RKO (cell line): ENCODE data around the gene KYAT1.
"Not testable (repeated sequence)": the region's sequence is repeated elsewhere in the genome, so short reads cannot be mapped to it uniquely, and the experiment has no call there.

ENCODE experiments used
- DNase-seq: peaks from one replicate; pipeline ENCODE4 v3.0.0-alpha.2; 2016; ENCODE audit warnings: low spot score

KYAT1 gene

GRCh38 chr9:128818099-128818838 lies 63.5 kb downstream of the KYAT1 start, which contains the start of gene ENDOG:
Gene ENDOG, plus strand, starts transcription at chr9:128818500. Its CDS starts 185 bp downstream, at chr9:128818685.
- peak; percentile 99 for DNase-seq

DNA sequence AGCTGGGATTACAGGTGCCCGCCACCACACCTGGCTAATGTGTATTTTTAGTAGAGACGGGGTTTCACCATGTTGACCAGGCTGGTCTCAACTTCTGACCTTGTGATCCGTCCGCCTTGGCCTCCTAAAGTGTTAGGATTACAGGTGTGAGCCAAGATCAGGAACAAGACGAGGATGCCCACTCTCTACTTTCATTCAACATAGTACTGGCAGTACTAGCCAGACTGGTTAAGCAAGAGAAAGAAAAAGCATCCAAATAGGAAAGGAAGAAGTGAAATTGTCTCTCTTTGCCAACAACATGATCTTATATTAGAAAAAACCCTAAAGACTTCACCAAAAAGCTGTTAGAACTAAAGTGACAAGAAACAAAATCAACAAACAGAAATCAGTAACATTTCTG lies 70.9 kb downstream of the KYAT1 start:
- DNase-seq: no peak

DNA sequence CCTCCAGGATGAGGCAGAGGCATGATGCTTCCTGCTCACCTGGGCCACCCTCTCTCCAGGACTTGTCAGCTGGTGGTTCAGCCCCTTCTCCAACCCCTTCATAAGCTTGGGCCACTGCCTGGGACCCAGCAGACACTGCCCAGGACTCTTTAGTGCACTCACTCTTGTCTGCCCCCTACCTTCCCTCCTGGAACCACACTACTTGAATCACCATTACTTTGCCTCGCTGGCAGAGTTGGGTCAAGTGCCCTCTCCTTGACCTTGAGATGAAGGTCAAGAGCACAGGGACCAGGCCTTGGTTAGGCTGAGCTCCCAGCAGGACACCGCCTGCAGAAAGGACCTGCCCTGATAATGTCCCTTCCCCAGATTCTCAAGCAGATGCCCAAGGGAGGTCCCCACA lies 71.9 kb downstream of the KYAT1 start:
- DNase-seq: no peak

GRCh38 chr9:128809036-128809599 lies 72.6 kb downstream of the KYAT1 start:
- no peak for DNase-seq

- no peak for DNase-seq
These were observed 73.2 kb downstream of the KYAT1 start for GRCh38 chr9:128808543-128808942.

- DNase-seq: no peak
These were observed 73.9 kb downstream of the KYAT1 start for GRCh38 chr9:128807827-128808226.

DNA sequence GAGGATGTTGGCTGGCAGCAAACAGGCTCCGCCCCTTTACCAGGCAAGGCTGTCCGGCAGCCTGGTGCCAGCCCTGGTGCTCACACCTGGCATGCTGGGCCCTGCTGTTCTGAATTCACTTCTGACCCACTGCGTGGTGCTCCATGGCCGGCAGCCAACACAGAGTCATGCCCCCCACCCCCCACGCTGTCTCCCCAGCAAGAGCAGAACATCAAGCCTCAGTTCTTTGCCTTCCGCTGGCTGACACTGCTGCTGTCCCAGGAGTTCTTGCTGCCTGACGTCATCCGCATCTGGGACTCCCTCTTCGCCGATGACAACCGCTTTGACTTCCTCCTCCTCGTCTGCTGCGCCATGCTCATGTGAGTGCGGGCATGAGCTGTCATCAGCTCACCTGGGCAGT lies 76.1 kb downstream of the KYAT1 start:
- DNase-seq: no peak

- no peak for DNase-seq
These were observed 79.3 kb downstream of the KYAT1 start for GRCh38 chr9:128802482-128802881.

- DNase-seq: no peak
These were observed 81.7 kb downstream of the KYAT1 start for GRCh38 chr9:128800061-128800460.

DNA sequence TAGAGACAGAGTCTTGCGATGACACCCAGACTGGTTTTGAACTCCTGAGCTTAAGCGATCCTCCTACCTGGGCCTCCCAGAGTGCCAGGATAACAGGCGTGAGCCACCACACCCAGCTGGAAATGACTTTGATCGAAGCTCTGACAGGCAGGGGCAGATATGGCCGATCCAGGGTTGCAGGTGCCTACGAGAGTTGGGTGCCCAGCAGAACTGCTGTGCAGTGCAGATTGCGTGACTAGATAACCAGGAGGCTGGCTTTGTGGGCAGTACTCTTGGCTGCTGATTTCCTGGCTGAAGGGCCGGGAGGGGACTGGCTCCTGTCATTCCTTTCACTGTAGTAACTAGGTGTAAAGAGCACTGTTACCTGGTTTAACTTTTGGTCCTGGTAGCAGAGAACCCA lies 82.9 kb downstream of the KYAT1 start:
- no peak for DNase-seq

- not testable (repeated sequence) for DNase-seq
These were observed 86.8 kb downstream of the KYAT1 start for GRCh38 chr9:128794961-128795360.

DNA sequence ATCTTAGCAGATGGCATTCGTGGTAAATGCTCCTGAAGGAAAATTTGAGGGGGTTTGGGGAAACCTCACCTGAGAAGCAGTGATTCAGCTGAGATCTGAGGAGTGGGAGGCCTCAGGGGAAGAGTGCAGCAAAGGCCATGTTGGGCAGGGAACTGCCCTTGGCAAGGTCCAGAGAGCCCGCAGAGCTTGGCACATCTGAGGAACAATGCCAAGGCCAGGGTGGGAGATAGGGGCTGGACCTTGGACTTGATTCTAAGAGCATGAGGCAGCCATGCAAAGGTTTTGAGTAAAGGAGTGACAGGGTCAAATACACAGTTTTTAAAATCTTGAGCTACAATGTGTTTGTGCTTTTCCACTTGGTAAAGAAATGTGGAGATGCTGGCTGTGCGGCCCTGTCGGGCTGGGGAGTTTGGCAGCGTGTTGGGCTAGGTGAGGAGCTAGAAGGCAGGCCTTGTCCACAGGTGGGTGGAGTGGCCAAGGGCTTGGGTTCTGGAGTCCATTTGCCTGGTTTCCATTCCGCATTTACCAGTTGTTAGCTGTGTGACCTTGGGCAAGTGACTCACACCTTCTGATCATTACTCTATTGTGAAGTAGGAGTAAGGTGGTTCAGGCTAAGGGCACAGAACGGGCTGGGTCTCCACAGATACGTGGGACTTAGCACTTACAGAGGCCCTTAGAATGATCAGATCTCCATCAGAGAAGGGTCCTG lies 88.6 kb downstream of the KYAT1 start:
- DNase-seq: no peak

- DNase-seq: no peak
These were observed 89.6 kb downstream of the KYAT1 start for GRCh38 chr9:128792134-128792533.

DNA sequence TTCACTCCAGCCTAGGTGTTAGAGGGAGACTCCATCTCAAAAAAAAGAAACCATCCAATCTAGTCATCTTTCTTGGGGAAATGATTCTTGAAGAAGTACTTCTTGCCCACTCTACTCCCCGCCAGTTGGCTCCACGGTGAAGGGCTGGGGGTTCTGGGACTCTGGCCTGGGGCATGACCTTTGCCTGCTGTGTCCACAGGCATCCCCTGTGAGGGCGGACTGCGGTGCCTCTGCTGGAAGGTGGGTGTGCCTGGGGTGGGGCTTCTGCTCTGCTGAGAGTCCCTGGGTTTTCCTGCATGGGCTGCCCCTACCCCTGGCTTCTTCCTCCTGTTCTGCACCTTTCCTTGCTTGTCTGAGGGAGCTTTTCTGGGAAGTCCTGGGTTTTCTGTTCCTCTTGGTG lies 91.2 kb downstream of the KYAT1 start:
- no peak for DNase-seq

- DNase-seq: no peak
These were observed 93.3 kb downstream of the KYAT1 start for GRCh38 chr9:128788445-128788844.

- peak; percentile 55 for DNase-seq
These were observed 94.1 kb downstream of the KYAT1 start for GRCh38 chr9:128787659-128788058.

DNA sequence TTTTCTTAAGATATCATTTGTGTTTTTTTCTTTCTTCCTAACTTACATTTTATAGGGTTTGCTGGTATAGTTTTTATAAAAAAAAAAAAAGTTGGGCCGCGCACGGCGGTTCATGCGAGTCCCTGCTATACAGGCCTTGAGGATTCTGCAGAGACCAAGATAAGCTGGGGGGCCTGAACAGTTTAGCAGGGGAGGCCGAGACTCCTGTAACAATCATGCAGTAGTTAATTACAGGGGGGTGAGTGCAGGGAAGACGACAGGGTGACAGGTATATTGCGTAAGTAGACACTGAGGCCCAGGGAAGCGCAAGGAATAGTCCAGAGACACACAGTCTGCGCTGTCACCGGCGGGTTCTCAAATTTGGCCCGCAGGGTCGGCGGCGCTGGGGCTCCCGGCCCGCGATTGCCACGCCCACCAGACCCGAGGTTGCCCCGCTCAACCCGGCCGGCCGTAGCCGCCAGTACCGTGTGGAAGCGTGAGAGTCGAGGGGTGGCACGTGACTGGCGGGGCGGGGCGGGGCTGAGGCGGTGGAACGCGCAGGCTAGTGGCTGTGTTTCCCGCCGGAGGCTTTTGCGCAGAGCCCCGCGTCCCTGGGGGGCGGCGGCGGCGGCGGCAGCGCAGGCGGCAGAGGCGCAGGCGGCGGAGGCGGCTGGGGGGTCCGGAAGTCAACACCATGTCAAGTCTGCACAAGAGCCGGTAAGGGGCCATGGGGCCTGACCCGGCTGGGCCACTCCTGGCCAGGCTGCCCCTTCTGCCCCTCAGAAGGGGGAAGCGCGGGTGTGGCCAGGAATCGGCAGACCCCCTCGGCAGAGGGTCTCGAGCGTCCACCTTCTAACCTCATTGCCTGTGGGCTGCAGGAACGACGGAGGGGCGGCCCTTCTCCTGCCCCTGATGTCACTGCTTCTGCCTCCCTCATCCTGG lies 94.8 kb downstream of the KYAT1 start, which contains the start of gene TBC1D13:
TBC1D13 (plus strand) TSS at position 573 of the 921 bp plus-strand sequence; CDS start at position 674, 101 bp downstream.
- DNase-seq: peak; percentile 95

- DNase-seq: no peak
These were observed 96.3 kb downstream of the KYAT1 start for GRCh38 chr9:128785427-128785826.
